ENCODE data around the gene TNS4.

- TF ChIP-seq CTCF (conservative IDR thresholded peaks at IDR 0.05): no peak
- TF ChIP-seq ZFX (IDR thresholded peaks at IDR 0.05): no peak
Measured at GRCh38 chr17:40427002-40427491, 74.4 kb downstream of the TNS4 start.
